Testis (tissue), 2 donors: Measurements from ENCODE around the gene POLD4.
"Not testable (repeated sequence)": the region's sequence is repeated elsewhere in the genome, so short reads cannot be mapped to it uniquely, and the experiment has no call there.

Experiments
- CTCF ChIP-seq, 3 experiments: fragments of 450-650 bp in 2 of 3; fragments of 200-600 bp in 1 of 3; sonication (generic) in 1 of 3; IDR thresholded peaks; one replicate each; pipeline ENCODE4 v1.5.1; 2016 to 2019; ENCODE audit warnings: antibody characterized with exemption in 3 of 3, mild to moderate bottlenecking in 2 of 3, moderate library complexity in 1 of 3
- POLR2A ChIP-seq: fragments of 450-650 bp; IDR thresholded peaks from one replicate; pipeline ENCODE4 v1.6.1; 2017; ENCODE audit warnings: antibody characterized with exemption, mild to moderate bottlenecking, moderate library complexity

- TF ChIP-seq CTCF (IDR thresholded peaks at IDR 0.05); POLR2A: not testable (repeated sequence)
These were observed 49.0 kb upstream of the POLD4 start for GRCh38 chr11:67402192-67402839.
